Stimulated activated CD4-positive, alpha-beta T cell treated with anti-CD3 and anti-CD28 coated beads, Interleukin-12 subunit alpha, Interleukin-12 subunit beta, amount 100 ng/mL, for 24 hours (primary cell): Measurements from ENCODE around the gene PKN1.
"Not testable (repeated sequence)": the region's sequence is repeated elsewhere in the genome, so short reads cannot be mapped to it uniquely, and the experiment has no call there.

Source experiments
- DNase-seq, 2 experiments: peaks; one replicate each; pipeline ENCODE4 v3.0.0-alpha.2; 2020; ENCODE audit warnings: low read depth in 2 of 2

Gene PKN1

DNA sequence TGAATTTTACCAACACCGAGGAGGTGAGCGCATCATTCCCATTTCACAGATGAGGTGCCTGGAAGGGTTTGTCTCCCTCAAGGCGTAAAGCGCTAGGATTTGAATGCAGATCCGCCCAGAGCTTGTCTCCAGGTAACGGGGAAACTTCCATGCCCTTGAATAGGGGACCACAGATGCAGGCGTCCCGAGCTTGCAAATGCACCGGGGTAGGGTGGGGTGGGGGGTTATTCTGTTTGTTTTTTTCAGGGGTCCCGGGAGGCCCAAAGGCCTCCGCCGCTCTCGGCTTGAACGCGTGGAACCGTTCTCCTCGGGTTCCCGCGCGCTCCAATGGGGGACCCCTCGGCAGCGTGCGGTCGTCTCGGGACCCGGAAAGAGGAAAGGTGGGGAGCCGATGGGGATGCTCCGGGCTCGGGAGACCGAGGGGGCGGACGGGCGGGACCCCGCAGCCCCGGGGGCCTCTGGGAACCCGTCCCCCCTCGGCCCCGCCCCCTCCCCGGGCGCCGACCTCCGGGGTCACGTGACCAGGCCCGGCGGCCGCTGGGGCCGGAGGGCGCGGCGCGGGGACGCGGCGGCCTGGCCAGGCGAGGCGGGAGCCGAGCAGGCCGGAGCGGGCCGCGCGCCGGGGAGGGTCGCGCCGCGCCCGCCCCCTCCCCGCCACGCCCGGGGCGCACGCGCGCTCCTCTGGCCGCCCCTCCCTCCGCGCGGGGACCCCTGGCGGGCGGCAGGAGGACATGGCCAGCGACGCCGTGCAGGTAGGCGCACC, at the start of gene PKN1:
PKN1 (plus strand) TSS at position 516 of the 763 bp plus-strand sequence; CDS start at position 732, 216 bp downstream.
- peak in 1 of 2 experiments; percentile 55 for DNase-seq

DNA sequence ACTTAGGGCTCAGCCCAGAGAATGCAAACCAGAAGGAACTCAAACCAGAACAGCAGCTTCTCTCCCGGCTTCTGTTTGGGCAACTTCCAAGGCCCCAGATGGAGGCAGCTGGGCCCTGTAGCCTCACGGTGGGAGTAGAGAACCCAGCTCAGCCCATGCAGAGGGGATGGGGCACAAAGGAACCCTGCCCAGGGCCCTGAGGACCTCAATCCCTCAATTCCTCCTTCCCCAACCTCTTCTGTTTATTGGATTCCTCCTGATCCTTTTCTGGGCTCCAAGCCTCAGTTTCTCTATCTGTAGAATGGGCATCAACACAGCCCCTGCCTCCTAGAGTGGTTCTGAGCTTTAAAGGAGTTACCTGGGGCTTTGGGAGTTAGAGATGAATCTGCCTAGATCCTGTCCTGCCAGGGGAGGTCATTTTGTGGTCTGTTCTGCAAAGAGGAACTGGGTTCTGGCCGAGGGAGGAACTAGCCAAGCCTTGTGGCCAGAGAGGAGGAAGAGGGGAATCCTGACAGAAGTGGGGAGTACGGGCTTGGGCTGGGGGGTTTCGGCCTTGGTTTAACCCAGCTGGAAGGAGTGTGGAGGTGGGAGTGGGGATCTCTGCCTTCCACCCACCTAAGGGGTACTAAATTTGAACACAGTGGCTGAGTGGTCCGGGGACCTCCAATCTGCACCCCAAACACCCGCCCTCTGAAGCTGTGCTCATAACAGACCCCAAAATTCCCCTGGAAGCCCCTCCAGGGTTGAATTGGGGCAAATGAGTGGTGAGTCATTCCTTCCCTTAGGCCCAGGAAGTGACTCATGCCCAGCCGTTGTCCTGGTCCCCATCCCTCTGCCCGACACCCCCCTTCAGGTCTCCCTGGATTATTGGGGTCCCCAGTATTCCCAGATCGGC, 49.2 kb upstream of the PKN1 start:
- no peak for DNase-seq

DNA sequence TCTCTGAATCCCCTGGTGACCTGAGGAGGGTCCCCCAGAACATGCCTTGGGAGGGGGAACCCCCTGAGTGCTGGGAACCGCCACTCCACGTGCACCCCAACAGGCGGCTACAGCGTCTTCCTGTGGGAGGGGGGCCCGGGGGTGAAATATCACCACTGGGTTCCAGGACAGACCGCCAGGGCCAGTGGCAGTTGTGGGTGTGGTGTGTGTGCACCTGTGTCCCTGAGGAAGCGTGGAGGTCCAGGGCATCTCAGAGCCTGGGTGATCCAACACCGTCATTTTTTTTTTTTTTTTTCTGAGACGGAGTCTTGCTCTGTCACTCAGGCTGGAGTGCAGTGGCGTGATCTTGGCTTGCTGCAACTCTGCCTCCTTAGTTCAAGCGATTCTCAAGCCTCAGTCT, 47.6 kb upstream of the PKN1 start:
- no peak for DNase-seq

DNA sequence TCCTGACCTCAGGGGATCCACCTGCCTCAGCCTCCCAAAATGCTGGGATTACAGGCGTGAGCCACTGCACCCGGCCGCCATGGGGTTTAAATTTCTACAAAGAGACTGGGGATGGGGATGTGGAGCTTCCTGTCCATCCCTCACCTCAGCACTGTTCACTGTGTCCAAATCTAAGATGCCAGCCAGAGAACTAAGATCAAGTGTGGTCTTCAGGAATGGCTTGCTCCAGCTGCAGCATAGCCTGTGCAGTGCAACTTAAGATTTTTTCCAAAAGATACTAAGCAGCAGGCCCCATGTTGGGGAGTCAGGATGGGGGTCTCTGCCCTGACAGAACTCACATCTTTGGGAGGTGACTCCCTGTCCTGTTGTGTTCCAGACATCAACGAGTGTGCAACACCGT, 42.6 kb upstream of the PKN1 start:
- DNase-seq: no peak

DNA sequence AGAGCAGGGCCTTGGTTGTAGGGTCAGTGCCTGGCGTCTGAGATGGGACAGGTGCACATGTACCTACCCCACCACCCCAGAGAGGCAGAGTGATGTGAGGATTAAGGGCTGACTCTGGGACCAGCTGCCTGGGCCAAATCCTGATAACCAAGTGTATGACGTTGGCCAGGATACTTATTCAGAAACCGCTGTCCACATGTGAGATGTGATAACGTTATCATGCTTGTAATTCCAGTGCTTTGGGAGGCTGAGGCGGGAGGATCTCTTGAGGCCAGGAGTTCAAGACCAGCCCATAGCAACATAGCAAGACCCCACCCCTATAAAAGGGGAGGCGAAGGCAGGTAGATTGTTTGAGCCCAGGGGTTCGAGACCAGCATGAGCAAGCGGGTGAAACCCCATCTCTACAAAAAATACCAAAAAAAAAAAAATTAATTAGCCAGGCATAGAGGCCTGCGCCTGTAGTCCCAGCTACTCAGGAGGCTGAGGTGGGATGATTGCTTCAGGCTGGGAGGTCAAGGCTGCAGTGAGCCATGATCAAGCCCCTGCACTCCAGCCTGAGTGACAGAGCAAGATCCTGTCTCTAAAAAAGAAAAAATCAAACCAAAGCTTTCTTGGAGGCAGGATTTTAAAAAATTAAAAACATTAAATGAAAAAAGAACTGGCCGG, 41.8 kb upstream of the PKN1 start:
- no peak for DNase-seq

DNA sequence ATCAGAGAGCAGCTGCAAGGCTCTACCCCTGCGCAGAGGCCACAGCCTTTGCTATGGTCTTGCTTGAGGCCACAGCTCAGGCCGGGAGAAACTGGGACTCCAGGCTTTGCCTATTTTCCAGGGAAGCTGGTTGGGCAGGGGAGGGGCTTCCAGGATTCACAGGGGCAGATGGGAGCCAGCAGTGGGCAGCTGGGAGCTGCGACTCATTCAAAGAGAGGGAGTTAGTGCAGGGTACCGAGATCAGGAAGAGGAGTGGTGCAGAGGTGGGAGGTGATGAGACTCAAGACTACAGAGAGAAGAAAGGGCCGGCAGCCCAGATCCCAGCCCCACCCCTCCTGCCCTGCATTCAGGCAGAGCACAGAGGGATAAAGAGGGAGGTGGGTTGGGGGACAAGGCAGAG, 39.8 kb upstream of the PKN1 start:
- no peak for DNase-seq

DNA sequence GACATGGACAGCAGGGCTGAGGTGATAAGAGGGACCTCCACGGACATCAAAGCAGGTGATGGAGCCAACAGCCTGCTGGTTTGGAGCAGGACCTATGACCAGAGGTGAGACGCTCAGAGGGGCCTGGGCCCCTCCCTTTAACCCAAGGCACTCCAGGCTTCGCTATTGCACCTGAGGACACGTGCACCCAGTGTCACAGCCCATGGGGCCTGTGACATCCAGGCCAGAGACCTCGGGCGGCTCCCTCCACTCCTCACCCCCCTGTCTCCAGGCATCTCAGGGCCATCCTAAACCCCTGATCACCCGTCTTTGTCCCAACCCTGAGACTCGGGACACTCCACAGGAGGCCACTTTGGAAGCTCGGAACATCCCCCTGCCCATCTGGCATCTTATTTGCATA, 38.9 kb upstream of the PKN1 start:
- DNase-seq: no peak

DNA sequence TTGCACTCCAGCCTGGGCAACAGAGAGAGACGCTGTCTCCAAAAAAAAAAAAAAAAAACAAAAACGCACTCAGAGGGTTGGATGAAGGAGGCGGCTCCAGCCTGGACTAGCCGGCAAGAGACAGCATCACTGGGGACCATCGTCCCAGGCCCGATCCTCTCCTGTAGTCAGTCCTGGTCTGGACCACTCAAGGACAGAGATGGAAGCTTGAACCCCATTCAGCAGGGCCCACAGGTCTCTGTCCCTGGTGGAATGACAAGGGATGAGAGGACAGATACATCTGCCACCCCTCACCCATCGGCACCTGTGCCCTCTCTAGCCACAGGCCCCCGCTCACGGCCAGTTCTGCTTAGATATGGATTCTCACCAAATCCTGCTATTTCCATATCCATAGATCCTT, 37.8 kb upstream of the PKN1 start:
- DNase-seq: no peak

DNA sequence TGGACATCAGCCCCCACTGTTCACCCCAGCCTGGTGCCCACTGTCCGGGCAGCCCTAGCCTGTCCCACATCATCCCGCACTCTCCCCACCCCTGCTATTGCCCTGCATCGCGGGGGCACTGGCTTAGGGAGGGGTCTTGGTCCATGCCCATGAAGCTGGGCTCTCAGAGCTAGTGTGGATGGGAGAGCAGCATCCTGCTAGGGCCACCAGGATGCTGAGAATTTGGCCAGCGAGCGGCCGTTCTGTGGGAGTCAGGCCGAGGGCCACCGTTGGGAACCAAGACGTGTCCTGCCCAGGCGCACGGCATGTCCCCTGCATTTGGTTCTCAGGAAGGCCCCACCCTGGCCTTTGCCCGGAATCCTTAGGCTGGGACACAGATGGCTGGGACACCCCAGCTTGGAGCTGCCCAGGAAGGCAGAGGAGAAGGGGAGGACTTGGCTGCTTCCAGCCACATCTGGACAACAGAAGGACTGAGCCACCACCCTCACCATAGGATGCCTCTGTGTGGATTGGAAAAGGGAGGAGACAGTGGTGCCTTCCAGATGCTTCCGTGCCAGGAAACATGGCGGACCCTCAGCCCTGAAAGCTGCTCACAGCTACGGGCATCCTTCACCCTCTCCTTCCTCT, 37.3 kb upstream of the PKN1 start:
- no peak for DNase-seq

DNA sequence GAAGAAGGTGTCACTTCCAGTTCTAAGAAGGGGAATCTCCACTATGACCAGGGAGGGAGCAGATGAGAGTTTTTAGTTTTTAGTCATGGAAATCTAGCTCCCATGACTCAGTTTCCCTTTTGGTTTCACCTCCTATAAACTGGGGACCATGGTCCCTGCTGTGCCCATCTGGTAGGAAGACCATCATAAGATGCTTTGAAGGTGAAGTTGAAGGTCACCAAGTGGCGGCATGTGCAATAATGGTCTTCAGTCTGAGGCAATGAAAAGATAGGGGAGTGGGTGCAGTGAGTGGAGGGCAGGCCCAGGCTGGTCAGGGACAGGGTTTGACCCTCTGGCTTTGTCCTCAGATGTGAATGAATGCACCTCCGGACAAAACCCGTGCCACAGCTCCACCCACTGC, 36.4 kb upstream of the PKN1 start:
- DNase-seq: not testable (repeated sequence)

DNA sequence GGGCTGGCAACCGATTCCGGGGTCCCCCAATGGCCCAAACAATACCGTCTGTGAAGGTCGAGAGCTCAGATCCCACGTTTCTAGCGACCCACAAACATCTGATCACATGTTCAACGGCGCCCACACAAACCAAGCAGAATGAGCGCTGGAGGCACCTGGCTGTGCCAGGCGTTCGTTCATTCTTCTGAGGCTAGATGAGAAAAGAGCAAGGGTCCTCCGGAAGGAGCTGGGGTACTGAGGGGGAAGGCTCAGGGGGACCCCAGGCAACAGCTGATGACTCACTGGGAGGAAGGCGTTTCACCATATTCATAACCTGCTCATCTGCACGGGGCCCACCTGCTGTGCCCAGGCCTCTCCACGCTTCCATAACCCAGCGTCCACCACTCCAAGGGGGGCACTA, 35.9 kb upstream of the PKN1 start:
- DNase-seq: not testable (repeated sequence)

DNA sequence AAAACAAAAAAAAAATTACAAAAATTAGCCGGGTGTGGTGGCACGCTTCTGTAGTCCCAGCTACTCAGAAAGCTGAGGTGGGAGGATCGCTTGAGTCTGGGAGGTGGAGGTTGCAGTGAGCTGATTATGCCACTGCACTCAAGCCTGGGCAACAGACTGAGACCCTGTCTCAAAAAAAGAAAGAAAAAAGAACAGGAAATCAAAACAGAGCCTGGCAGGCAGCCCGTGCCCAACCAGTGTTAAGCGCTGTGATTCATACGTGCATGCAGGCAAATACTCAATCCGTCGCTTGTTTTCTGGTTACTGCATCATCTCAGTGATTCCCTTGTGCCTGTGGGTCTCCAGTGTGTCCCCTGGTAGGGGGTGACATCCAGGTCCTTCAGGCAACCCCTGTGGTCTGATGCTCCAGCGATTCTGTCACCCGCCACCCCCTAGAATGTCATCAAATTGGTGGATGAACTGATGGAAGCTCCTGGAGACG, 32.1 kb upstream of the PKN1 start:
- no peak for DNase-seq

DNA sequence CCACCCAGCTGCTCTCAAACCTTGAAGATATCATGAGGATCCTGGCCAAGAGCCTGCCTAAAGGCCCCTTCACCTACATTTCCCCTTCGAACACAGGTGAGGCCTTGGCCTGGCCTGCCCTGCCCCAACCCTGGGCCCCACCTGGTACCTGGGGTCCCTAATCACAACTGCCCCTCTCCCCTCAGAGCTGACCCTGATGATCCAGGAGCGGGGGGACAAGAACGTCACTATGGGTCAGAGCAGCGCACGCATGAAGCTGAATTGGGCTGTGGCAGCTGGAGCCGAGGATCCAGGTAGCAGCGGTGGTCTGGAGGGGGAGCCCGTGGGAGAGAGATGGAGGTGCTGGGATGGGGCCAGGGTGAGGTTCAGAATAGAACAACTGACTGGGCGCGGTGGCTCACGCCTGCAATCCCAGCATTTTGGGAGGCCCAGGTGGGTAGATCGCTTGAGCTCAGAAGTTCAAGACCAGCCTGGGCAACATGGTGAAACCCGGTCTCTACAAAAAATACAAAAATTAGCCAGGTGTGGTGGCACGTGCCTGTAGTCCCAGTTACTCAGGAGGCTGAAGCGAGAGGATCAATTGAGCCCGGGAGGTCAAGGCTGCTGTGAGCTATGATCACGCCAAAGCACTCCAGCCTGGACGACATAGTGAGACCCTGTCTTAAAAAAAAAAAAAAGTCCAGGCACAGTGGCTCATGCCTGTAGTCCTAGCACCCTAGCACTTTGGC, 31.5 kb upstream of the PKN1 start:
- no peak for DNase-seq

DNA sequence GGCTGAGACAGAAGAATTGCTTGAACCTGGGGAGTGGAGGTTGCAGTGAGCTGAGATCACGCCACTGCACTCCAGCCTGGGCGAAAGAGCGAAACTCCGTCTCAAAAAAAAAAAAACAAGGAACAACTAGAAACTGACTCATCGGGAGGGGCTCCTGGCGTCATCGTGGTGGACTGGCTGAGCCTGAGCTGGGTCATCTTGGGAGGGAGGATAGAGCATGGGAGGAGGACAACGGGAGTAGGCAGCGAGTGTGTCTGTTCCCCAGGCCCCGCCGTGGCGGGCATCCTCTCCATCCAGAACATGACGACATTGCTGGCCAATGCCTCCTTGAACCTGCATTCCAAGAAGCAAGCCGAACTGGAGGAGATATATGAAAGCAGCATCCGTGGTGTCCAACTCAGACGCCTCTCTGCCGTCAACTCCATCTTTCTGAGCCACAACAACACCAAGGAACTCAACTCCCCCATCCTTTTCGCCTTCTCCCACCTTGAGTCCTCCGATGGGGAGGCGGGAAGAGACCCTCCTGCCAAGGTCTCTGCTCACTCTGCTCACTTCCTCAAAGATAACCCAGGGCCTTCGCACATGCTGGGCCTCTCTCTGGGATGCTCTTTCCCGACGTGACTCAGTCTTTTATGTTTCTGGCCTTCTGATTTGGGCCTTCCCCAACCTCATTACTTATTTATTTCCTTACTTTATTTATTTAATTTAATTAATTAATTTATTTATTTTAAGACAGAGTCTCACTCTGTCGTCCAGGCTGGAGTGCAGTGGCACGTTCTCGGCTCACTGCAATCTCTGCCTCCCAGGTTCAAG, 30.6 kb upstream of the PKN1 start:
- no peak for DNase-seq

DNA sequence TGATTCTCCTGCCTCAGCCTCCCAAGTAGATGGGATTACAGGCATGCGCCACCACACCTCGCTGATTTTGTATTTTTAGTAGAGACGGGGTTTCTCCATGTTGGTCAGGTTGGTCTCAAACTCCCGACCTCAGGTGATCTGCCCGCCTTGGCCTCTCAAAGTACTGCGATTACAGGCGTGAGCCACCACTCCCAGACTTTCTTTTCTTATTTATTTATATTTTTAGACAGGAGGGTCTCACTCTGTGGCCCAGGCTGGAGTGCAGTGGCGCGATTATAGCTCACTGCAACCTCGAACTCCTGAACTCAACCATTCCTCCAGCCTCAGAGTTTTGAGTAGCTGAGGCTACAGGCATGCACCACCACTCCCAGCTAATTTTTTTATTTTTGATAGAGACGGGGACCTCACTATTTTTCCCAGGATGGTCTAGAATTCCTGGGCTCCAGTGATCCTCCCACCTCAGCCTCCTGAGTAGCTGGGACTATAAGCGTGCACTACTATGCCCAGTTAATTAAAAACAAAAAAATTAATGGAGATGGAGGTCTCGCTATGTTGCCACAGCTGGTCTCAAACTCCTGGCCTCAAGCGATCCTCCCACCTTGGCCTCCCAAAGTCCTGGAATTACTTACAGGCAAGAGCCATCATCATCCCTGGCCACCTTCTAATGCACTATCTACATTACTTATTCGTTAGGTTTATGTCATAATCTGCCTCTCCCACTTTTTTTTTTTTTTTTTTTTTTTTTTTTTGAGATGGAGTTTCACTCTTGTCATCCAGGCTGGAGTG, 29.8 kb upstream of the PKN1 start:
- DNase-seq: not testable (repeated sequence)

DNA sequence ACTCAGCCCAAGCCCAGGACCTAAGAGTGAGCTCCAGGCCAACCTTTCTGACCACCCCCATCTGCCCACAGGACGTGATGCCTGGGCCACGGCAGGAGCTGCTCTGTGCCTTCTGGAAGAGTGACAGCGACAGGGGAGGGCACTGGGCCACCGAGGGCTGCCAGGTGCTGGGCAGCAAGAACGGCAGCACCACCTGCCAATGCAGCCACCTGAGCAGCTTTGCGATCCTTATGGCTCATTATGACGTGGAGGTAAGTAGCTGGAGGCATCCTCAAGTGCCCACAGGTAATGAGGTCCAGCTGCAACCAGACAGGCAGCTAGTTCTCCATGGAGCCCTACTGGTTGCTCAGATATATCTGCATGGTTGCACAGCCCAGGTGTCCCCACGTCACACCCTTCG, 28.8 kb upstream of the PKN1 start:
- no peak for DNase-seq

DNA sequence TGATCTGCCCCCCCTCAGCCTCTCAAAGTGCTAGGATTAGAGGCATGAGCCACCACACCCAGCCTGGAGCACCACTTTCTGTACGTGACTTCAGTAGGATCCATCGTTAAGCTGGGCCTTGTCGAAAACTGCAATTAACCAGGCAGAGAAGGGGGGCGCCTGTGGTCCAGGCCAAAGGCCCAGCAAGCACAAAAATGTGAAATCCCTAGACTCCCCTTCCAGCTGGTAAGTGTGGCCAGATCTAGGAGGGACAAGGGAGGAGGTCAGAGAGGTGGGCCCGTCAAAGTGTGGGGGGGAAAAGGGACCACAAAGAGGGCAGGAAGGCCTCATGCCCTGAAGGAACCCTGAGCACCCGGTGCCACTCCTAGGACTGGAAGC, 27.7 kb upstream of the PKN1 start:
- no peak for DNase-seq

DNA sequence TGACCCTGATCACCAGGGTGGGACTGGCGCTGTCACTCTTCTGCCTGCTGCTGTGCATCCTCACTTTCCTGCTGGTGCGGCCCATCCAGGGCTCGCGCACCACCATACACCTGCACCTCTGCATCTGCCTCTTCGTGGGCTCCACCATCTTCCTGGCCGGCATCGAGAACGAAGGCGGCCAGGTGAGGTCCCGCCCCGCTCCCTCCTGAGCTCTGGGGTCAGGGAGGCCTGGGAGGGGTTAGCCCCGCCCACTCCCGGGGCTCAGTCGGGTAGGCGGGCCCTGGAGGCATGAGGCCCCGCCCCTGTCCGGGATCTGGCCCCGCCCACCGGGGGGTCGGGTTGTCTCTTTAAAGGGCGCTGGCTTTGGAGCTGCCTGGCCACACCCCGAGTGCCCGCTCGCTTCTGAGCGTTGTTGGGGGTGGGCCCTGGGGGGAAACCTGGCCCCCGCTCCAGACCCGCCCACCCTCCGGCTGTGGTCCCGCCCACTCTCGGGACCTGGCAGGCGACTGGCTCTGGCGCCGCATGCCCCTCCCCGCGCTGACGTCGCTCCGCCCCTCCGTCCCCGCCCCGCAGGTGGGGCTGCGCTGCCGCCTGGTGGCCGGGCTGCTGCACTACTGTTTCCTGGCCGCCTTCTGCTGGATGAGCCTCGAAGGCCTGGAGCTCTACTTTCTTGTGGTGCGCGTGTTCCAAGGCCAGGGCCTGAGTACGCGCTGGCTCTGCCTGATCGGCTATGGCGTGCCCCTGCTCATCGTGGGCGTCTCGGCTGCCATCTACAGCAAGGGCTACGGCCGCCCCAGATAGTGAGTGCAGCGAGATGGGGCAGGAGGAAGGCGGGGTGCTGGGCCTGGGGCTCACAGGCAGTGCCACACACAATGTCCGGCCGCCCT, 27.1 kb upstream of the PKN1 start:
- peak; percentile 80 to 88 for DNase-seq
